Aorta (tissue), 5 donors: ENCODE data around the gene ERAP2. TPM values are rescaled to one million over a fixed set of nuclear protein-coding genes. Genes with fewer than 3 reads are reported as not detected.

Source experiments
- ATAC-seq: fragments of 200-7000 bp; cut with Tn5 transposase; one replicate; pipeline ENCODE4 v1.9.1; 2022; ENCODE audit warnings: moderate library complexity; ENCODE audit not compliant: low FRiP score
- DNase-seq, 2 donors: peaks; one replicate each; pipeline ENCODE4 v3.0.0-alpha.2; 2020
- H3K27ac ChIP-seq, 2 donors: one replicate each; pipeline ENCODE4 v1.5.1; 2013; ENCODE audit warnings: low read length in 2 of 2, mild to moderate bottlenecking in 2 of 2, moderate library complexity in 2 of 2, control low read depth in 1 of 2, inconsistent platforms in 1 of 2, low read depth in 1 of 2
- H3K27me3 ChIP-seq, 2 donors: one replicate each; pipeline ENCODE4 v1.6.1; 2013; ENCODE audit warnings: control low read depth in 1 of 2, low read length in 1 of 2, mild to moderate bottlenecking in 1 of 2, moderate library complexity in 1 of 2; ENCODE audit not compliant: insufficient read depth in 2 of 2, control insufficient read depth in 1 of 2
- H3K36me3 ChIP-seq, 2 donors: one replicate each; pipeline ENCODE4 v1.6.1; 2013; ENCODE audit warnings: control low read depth in 1 of 2, low read length in 1 of 2, mild to moderate bottlenecking in 1 of 2; ENCODE audit not compliant: insufficient read depth in 2 of 2, control insufficient read depth in 1 of 2
- H3K4me1 ChIP-seq, 2 donors: one replicate each; pipeline ENCODE4 v1.6.1; 2013; ENCODE audit warnings: low read length in 2 of 2, control low read depth in 1 of 2, mild to moderate bottlenecking in 1 of 2, moderate library complexity in 1 of 2; ENCODE audit not compliant: insufficient read depth in 2 of 2, control insufficient read depth in 1 of 2
- H3K4me3 ChIP-seq, 2 donors: one replicate each; pipeline ENCODE4 v1.5.1; 2013; ENCODE audit warnings: low read length in 2 of 2, control low read depth in 1 of 2, mild to moderate bottlenecking in 1 of 2
- H3K9me3 ChIP-seq: one replicate; pipeline ENCODE4 v1.6.1; 2013; ENCODE audit warnings: mild to moderate bottlenecking, low read length; ENCODE audit not compliant: control insufficient read depth
- WGBS, 2 donors: extraction: QIAGEN DNeasy Blood & Tissue Kit; methylation state at CpG; one replicate each; pipeline ENCODE4 v1.1.7; 2013; 5-methylcytosine and 5-hydroxymethylcytosine counted together
- intact Hi-C, 2 donors: fragments of 100-400 bp; cut with DNase I; formaldehyde crosslinking; loops; one replicate each; pipeline versions ENCODE4 v1.14.2 to v1.15.0; 2022
- long read RNA-seq, 2 donors: library from polyadenylated mRNA; unstranded; transcript quantifications; one replicate each; pipeline ENCODE4 v2.0.0, GENCODE V29; 2020 to 2021
- polyA plus RNA-seq, 2 donors: library from polyadenylated mRNA; stranded (reverse); fragments of 200-250 nt; gene quantifications; one replicate each; pipeline ENCODE4 v1.2.3, GENCODE V29; 2013
- total RNA-seq, 2 donors: library from RNA; stranded (reverse); fragmentation: NEBNext Ultra II Directional; extraction: Animal tissue kit (Norgen Biotek cat#: 25700); gene quantifications; one replicate each; pipeline ENCODE4 v1.2.1, GENCODE V29; 2021
- donor health status: healthy with polysubstance abuse.
- donor health status: Bipolar disorder and iron deficiency.
- donor health status: DM: no; HTN: no; CAD: no.
- donor health status: DM: no; HTN: no; CAD: no.
- donor health status: DM: yes; HTN: yes; CAD: no.

ERAP2 gene, protein sequence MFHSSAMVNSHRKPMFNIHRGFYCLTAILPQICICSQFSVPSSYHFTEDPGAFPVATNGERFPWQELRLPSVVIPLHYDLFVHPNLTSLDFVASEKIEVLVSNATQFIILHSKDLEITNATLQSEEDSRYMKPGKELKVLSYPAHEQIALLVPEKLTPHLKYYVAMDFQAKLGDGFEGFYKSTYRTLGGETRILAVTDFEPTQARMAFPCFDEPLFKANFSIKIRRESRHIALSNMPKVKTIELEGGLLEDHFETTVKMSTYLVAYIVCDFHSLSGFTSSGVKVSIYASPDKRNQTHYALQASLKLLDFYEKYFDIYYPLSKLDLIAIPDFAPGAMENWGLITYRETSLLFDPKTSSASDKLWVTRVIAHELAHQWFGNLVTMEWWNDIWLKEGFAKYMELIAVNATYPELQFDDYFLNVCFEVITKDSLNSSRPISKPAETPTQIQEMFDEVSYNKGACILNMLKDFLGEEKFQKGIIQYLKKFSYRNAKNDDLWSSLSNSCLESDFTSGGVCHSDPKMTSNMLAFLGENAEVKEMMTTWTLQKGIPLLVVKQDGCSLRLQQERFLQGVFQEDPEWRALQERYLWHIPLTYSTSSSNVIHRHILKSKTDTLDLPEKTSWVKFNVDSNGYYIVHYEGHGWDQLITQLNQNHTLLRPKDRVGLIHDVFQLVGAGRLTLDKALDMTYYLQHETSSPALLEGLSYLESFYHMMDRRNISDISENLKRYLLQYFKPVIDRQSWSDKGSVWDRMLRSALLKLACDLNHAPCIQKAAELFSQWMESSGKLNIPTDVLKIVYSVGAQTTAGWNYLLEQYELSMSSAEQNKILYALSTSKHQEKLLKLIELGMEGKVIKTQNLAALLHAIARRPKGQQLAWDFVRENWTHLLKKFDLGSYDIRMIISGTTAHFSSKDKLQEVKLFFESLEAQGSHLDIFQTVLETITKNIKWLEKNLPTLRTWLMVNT
- 10 to 100 TPM; 10.8 to 24.2 TPM for total RNA-seq
- 1 to 10 TPM in 1 of 2 donors, under 1 TPM in 1; 0.63 to 1.0 TPM for polyA plus RNA-seq
- long read RNA-seq, donor 1, full-length matches to known transcripts, result 4 of 12 reads
- long read RNA-seq, donor 1, partial matches to known transcripts, result 5 of 12 reads
- long read RNA-seq, donor 1, other reads (novel, unspliced or antisense), result 3 of 12 reads
- long read RNA-seq, donor 2, full-length matches to known transcripts, result 2 of 10 reads
- long read RNA-seq, donor 2, partial matches to known transcripts, result 4 of 10 reads
- long read RNA-seq, donor 2, other reads (novel, unspliced or antisense), result 4 of 10 reads

DNA sequence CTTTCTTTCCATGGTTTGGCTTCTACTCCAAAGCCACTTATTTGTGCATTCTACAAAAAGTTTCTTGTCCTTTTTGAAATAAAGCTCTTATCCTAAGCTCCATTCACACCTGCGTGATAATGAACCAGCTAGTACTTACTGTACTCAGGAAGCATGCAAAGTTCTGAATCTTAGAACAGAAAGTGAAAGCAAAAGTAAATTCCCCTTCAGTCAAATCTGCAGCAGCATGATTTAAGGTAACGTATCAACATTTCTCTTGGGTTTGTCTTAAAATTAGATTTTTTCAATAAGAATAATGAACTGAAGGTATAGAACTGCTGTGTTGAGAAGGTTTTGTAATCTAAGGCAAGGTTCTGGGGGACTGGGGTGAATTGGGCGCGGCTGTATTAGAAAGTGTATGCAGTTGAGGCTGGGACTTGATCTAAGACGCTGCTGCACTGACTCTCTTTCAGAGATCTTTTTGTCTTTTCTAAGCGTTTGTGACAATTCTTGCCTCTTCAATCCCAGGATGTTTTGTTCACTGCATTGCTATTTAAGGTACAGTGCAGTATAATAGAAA is at the start of gene ERAP2:
Gene ERAP2, plus strand, starts transcription at position 209 of the 559 bp plus-strand sequence. CDS start 3,186 bp downstream, outside the sequence.
- ATAC-seq (peak; percentile 65), DNase-seq (no peak)
- peak within 1 kb of the TSS; percentile 96 to 99 for H3K4me3 ChIP-seq
- no peaks in the 10 kb centered on the region for H3K27me3 ChIP-seq
- H3K36me3 ChIP-seq, result peaks cover 0 to 4% of the 10 kb centered on the region in 2 donors
- H3K4me1 ChIP-seq, result no peaks in the 10 kb centered on the region
- intact Hi-C loops, result loop anchor here (5.0 to 10.0 kb wide), 2 partner anchors 56 to 118 kb away; no protein-coding TSS in a partner anchor
- WGBS, 2 donors, result 2% methylated on average over 6 of the region's 6 CpGs
- H3K9me3 ChIP-seq, result no peaks in the 10 kb centered on the region
- peak within 1 kb of the TSS in 1 of 2 donors; percentile 25 for H3K27ac ChIP-seq

DNA sequence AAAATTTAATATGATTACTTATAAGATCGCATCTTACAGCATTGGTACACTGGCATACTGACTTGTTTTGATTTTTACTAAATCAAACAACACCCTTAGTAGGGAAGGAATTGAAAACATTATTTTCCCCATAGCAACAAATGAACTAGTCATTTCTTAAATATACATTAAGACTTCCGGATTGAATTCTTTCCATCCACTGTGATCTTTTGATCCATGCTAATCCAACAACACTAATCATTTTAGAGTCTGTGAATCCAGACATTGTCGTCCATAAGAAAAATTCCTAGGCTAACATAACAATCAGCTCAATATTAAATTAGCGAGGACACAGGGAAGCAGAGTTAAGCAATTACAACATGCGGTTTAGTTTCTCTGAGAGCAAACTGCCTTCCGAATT is 47.0 kb upstream of the ERAP2 start:
- no peak overlapping the region for H3K27ac ChIP-seq
- WGBS, 2 donors, result 82 to 86% methylated on average over 6 of the region's 6 CpGs
- H3K9me3 ChIP-seq, result no peaks in the 10 kb centered on the region
- no peak overlapping the region for H3K4me3 ChIP-seq
- H3K36me3 ChIP-seq, result no peaks in the 10 kb centered on the region
- H3K27me3 ChIP-seq, result no peaks in the 10 kb centered on the region
- DNase-seq, result no peak
- ATAC-seq, result no peak
- no peaks in the 10 kb centered on the region for H3K4me1 ChIP-seq
- intact Hi-C loops, result no loop called here

GRCh38 chr5:96834016-96834415 is 42.3 kb upstream of the ERAP2 start:
- Histone ChIP-seq H3K4me1 (no peaks in the 10 kb centered on the region), H3K27ac (no peak overlapping the region), H3K36me3 (no peaks in the 10 kb centered on the region), H3K9me3 (no peaks in the 10 kb centered on the region), H3K4me3 (no peak overlapping the region), H3K27me3 (no peaks in the 10 kb centered on the region)
- intact Hi-C loops, result no loop called here
- 92% methylated on average over 3 of the region's 3 CpGs for WGBS, 2 donors
- no peak for ATAC-seq
- no peak for DNase-seq

GRCh38 chr5:96835791-96836191 is 40.5 kb upstream of the ERAP2 start:
- DNase-seq (no peak), ATAC-seq (no peak)
- intact Hi-C loops, result no loop called here
- no peaks in the 10 kb centered on the region for H3K4me1 ChIP-seq
- H3K36me3 ChIP-seq, result no peaks in the 10 kb centered on the region
- 91% methylated on average over 2 of the region's 2 CpGs for WGBS, 2 donors
- no peak overlapping the region for H3K4me3 ChIP-seq
- no peaks in the 10 kb centered on the region for H3K9me3 ChIP-seq
- no peak overlapping the region for H3K27ac ChIP-seq
- no peaks in the 10 kb centered on the region for H3K27me3 ChIP-seq

DNA sequence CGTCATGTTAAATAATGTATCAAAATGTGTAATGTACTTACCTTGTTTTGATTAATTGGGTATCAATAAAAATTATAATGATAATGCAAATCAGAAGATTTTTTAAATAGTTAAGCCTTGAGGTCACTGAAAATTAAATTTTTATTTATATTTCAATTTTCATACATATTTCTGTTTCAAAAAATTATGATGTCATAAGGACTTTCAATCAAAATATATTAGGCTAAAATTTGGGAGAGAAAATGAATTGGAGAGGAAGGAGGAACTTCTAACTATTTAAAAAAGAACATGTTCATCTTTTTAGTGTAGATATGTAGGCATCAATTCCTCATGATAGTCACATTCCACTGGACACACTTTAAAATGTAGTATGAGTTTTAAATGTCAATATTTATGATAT is 39.5 kb upstream of the ERAP2 start:
- intact Hi-C loops, result no loop called here
- H3K4me3 ChIP-seq, result no peak overlapping the region
- no peak for ATAC-seq
- no peak for DNase-seq
- no peaks in the 10 kb centered on the region for H3K9me3 ChIP-seq
- WGBS, 2 donors, result 98% methylated on average over 1 of the region's 1 CpG
- no peak overlapping the region for H3K27ac ChIP-seq
- no peaks in the 10 kb centered on the region for H3K27me3 ChIP-seq
- H3K36me3 ChIP-seq, result no peaks in the 10 kb centered on the region
- no peaks in the 10 kb centered on the region for H3K4me1 ChIP-seq

DNA sequence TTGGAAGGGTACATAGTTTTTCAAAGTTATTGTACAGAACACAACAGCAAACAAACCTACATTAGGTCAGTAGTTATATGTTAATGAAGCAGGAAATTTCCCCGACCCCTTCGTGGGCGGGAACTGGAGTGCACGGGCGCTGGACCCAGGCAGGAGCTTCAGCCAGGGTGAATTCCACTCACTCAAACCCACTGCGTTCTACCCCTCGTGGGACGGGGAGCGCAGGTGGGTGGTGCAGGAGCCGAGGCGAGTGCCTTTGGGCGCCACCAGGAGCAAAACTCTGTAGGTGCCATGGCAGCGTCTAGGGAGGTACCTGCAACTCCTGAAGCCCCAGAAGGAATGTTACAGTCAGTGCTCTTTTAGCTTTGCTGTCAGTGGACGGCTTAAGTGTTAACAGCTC is 39.0 kb upstream of the ERAP2 start:
- 83 to 87% methylated on average over 14 of the region's 14 CpGs for WGBS, 2 donors
- H3K27me3 ChIP-seq, result no peaks in the 10 kb centered on the region
- DNase-seq (no peak), ATAC-seq (no peak)
- no peak overlapping the region for H3K27ac ChIP-seq
- H3K9me3 ChIP-seq, result no peaks in the 10 kb centered on the region
- H3K36me3 ChIP-seq, result no peaks in the 10 kb centered on the region
- no peak overlapping the region for H3K4me3 ChIP-seq
- intact Hi-C loops, result no loop called here
- no peaks in the 10 kb centered on the region for H3K4me1 ChIP-seq

DNA sequence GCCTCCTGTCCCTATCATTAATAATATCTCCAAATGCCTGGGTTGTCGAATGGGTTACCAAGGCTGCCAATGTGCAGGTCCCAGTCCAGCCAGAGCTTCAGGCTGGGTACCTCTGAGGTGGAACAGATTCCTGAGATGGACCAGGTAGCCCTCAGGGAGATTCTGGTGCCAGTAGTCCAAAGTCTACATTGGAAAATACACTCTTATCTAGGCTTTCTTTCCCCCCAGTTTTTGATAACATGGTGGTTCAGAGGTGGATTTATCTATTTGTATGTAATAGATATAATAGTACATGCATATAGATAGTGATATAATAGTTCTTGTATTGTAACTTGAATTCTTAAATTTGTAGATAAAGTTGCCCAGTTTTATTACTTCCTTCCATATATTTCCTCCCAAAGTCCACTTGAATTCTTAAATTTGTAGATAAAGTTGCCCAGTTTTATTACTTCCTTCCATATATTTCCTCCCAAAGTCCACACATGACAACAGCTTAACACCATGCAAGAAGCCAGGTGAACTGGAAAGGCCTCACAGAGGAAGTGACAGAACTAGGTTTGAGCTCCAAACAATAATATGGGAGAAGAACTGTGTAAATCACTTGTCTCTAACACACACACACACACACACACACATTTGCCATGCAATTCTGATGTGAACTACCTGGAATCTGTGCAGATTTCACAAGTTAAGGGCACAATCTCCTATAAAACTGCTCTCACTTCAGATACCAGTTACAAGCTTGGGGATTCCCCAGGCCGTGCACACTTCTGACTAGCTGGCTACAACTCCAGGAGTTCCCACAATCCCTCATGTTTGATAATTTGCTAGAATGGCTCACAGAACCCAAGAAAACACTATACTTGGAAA is 37.9 kb upstream of the ERAP2 start:
- ATAC-seq (no peak), DNase-seq (no peak)
- H3K9me3 ChIP-seq, result no peaks in the 10 kb centered on the region
- intact Hi-C loops, result no loop called here
- 71 to 80% methylated on average over 2 of the region's 2 CpGs for WGBS, 2 donors
- H3K4me1 ChIP-seq, result no peaks in the 10 kb centered on the region
- no peaks in the 10 kb centered on the region for H3K27me3 ChIP-seq
- H3K4me3 ChIP-seq, result no peak overlapping the region
- H3K36me3 ChIP-seq, result no peaks in the 10 kb centered on the region
- H3K27ac ChIP-seq, result no peak overlapping the region
